ENCODE results near the gene THAP10. TPM values are rescaled to one million over a fixed set of nuclear protein-coding genes. Genes with fewer than 3 reads are reported as not detected.
A peak's percentile ranks its signal among the peaks of the same experiment; 100 is the strongest.

The THAP10 gene
- total RNA-seq, 1 experiment from 2014 or later: 2.5 TPM

GRCh38 chr15:70853973-70854665, 38.1 kb downstream of the THAP10 start, which contains the start of gene LARP6:
LARP6 (minus strand) TSS chr15:70854157; CDS start chr15:70854088, 69 bp downstream.
- H3K4me3 Mint-ChIP-seq: peak within 1 kb of the TSS; percentile 82 to 96
- Histone ChIP-seq H2BK20ac (ENCODE audit: low read depth, low read length, poor library complexity, severe bottlenecking) (no peak within 1 kb of the TSS), H3K4me2 (ENCODE audit: insufficient read depth, insufficient read length, low read length) (peak within 1 kb of the TSS; percentile 44), H3T11ph (ENCODE audit: low read length) (no peak within 1 kb of the TSS), H2AFZ (ENCODE audit: low read length) (no peak within 1 kb of the TSS), H2AK5ac (ENCODE audit: insufficient read length, low read length) (no peak within 1 kb of the TSS), H2BK12ac (ENCODE audit: insufficient read length, low read depth, low read length) (no peak within 1 kb of the TSS), H3K56ac (ENCODE audit: insufficient read length, low read depth, low read length) (no peak within 1 kb of the TSS), H3K14ac (ENCODE audit: insufficient read depth, low read length) (peak within 1 kb of the TSS; percentile 21; the same call in 1 of the 2 replicates), H3K27ac (ENCODE audit: insufficient read length, low read depth, low read length) (no peak within 1 kb of the TSS), H2BK5ac (ENCODE audit: insufficient read length, low read length) (no peak within 1 kb of the TSS), H3K18ac (ENCODE audit: insufficient read length, low read depth, low read length) (no peak within 1 kb of the TSS), H3K9me3 (ENCODE audit: control insufficient read depth, low read depth, low read length) (no peaks in the 10 kb centered on the region), H3K4me1 (ENCODE audit: insufficient read depth, low read length) (no peaks in the 10 kb centered on the region), H4K5ac (ENCODE audit: insufficient read length, low read depth, low read length) (no peak within 1 kb of the TSS), H3K9ac (ENCODE audit: extremely low read depth, insufficient read length, low read length) (no peak within 1 kb of the TSS), H3K27me3 (ENCODE audit: insufficient read depth, low read length) (no peaks in the 10 kb centered on the region), H4K20me1 (ENCODE audit: control insufficient read depth, insufficient read depth, insufficient read length) (no peaks in the 10 kb centered on the region), H3K23me2 (ENCODE audit: insufficient read length, low read depth, low read length, poor library complexity, severe bottlenecking) (peaks cover 12% of the 10 kb centered on the region), H3K79me1 (ENCODE audit: insufficient read depth, low read depth, low read length, poor library complexity, severe bottlenecking) (no peaks in the 10 kb centered on the region), H3K79me2 (ENCODE audit: insufficient read depth, low read length) (no peaks in the 10 kb centered on the region), H4K8ac (replicated peaks; ENCODE audit: insufficient read length, low read depth, low read length) (no peak within 1 kb of the TSS), H3K23ac (ENCODE audit: insufficient read length, low read depth, low read length) (no peak within 1 kb of the TSS), H2BK15ac (ENCODE audit: low read depth, low read length) (no peak within 1 kb of the TSS), H3K4ac (ENCODE audit: low read depth, low read length) (no peak within 1 kb of the TSS), H4K91ac (ENCODE audit: insufficient read length, low read depth, low read length) (no peak within 1 kb of the TSS), H2BK120ac (ENCODE audit: low read depth, low read length, poor library complexity, severe bottlenecking) (no peak within 1 kb of the TSS)
- H3K27me3 Mint-ChIP-seq (ENCODE audit: low read depth): peaks cover 30% of the 10 kb centered on the region
- no CpG with 5 or more reads among the region's 78 CpGs for WGBS (ENCODE audit: extremely low coverage, insufficient read length, low lambda C conversion rate)
- TF ChIP-seq, protein P1, sequence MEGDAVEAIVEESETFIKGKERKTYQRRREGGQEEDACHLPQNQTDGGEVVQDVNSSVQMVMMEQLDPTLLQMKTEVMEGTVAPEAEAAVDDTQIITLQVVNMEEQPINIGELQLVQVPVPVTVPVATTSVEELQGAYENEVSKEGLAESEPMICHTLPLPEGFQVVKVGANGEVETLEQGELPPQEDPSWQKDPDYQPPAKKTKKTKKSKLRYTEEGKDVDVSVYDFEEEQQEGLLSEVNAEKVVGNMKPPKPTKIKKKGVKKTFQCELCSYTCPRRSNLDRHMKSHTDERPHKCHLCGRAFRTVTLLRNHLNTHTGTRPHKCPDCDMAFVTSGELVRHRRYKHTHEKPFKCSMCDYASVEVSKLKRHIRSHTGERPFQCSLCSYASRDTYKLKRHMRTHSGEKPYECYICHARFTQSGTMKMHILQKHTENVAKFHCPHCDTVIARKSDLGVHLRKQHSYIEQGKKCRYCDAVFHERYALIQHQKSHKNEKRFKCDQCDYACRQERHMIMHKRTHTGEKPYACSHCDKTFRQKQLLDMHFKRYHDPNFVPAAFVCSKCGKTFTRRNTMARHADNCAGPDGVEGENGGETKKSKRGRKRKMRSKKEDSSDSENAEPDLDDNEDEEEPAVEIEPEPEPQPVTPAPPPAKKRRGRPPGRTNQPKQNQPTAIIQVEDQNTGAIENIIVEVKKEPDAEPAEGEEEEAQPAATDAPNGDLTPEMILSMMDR (conservative IDR thresholded peaks at IDR 0.05): no peak
- H3K36me3 Mint-ChIP-seq (ENCODE audit: insufficient read depth in 1 of 3, low read depth in 3 of 3): peaks cover 11 to 14% (median 12%) of the 10 kb centered on the region in 3 experiments
- H3K9me3 Mint-ChIP-seq: peaks cover 0 to 2% of the 10 kb centered on the region in 2 experiments; a peak in 1 of 5 replicates
- peaks cover 13 to 16% of the 10 kb centered on the region in 2 experiments for H3K4me1 Mint-ChIP-seq
- peak within 1 kb of the TSS in 1 of 3 experiments; percentile 30; a peak in 2 of 7 replicates for H3K27ac Mint-ChIP-seq
- peak; percentile 72 for DNase-seq

Measured in H9 (cell line).